A549 (cell line): Measurements from ENCODE around the gene KCNJ9. TPM values are rescaled to one million over a fixed set of nuclear protein-coding genes. Genes with fewer than 3 reads are reported as not detected.

Source experiments
- ATAC-seq, 2 experiments: fragments of 200-7000 bp in 1 of 2; fragments of >200 bp in 1 of 2; cut with Nextera tagmentation in 1 of 2; cut with Tn5 transposase in 1 of 2; 3 replicates each; pipeline versions ENCODE4 v1.8.0 to v1.9.1; 2018 to 2020; ENCODE audit warnings: mild to moderate bottlenecking in 1 of 2, moderate library complexity in 1 of 2
- CTCF ChIA-PET: fragments of 300-600 bp; sonication (Branson Sonifier 250); formaldehyde crosslinking; extraction: SDS; loops from one replicate; lab custom pipeline; 2021; ENCODE audit warnings: antibody characterized with exemption, inconsistent platforms; lab: Yijun Ruan, JAX
- POLR2A ChIA-PET: fragments of 350-600 bp; formaldehyde crosslinking; extraction: SDS; loops from one replicate; lab custom pipeline; 2021; ENCODE audit warnings: antibody characterized with exemption, inconsistent platforms; lab: Yijun Ruan, JAX
- DNase-seq, 2 experiments: peaks; one replicate each; pipeline versions ENCODE4 v3.0.0 to v3.0.0-alpha.2; 2011 to 2016; ENCODE audit warnings: low read depth in 1 of 2, low spot score in 1 of 2
- FAIRE-seq: peaks from 2 replicates; lab custom pipeline; 2011; peaks lifted over from hg19 to GRCh38; lab: Jason Lieb, UNC
- H3K27ac ChIP-seq, 2 experiments: fragments of >200 bp; sonication (Bioruptor Twin); formaldehyde crosslinking; 3 replicates each; pipeline ENCODE4 v1.5.1; 2016 to 2017
- H3K4me1 ChIP-seq: fragments of >200 bp; sonication (Bioruptor Twin); formaldehyde crosslinking; 3 replicates; pipeline ENCODE4 v1.6.1; 2016
- H3K4me2 ChIP-seq: fragments of >200 bp; sonication (Bioruptor Twin); formaldehyde crosslinking; 3 replicates; pipeline ENCODE4 v1.6.1; 2016
- H3K4me3 ChIP-seq: fragments of >200 bp; sonication (Bioruptor Twin); formaldehyde crosslinking; 3 replicates; pipeline ENCODE4 v1.5.1; 2016
- H3K9me3 ChIP-seq: fragments of >200 bp; sonication (Bioruptor Twin); formaldehyde crosslinking; 3 replicates; pipeline ENCODE4 v1.6.1; 2016
- CBX2 ChIP-seq: fragments of 200-600 bp; sonication (generic); IDR thresholded peaks from 2 replicates; pipeline ENCODE4 v1.6.1; 2016; ENCODE audit warnings: low read depth, mild to moderate bottlenecking, borderline replicate concordance
- CEBPB ChIP-seq, 2 experiments: fragments of >200 bp in 1 of 2; sonication (Bioruptor Twin) in 1 of 2; formaldehyde crosslinking in 1 of 2; IDR thresholded peaks; 2 replicates each; pipeline ENCODE4 v1.6.1; 2012 to 2016
- ELK1 ChIP-seq: fragments of 150-350 bp; IDR thresholded peaks from 2 replicates; pipeline ENCODE4 v1.6.1; 2014; ENCODE audit warnings: low read depth, mild to moderate bottlenecking, low read length
- FOXS1 ChIP-seq: fragments of 250-450 bp; sonication (Bioruptor Pico); IDR thresholded peaks from 2 replicates; pipeline ENCODE4 v1.5.0; 2020; ENCODE audit warnings: mild to moderate bottlenecking, moderate library complexity
- GATA3 ChIP-seq: IDR thresholded peaks from 2 replicates; pipeline ENCODE4 v1.6.1; 2012; ENCODE audit warnings: borderline replicate concordance
- HOXB5 ChIP-seq: fragments of 250-450 bp; sonication (Bioruptor Pico); IDR thresholded peaks from 2 replicates; pipeline ENCODE4 v1.5.0; 2020; ENCODE audit warnings: mild to moderate bottlenecking, moderate library complexity
- JUN ChIP-seq, 2 experiments: fragments of >200 bp; sonication (Bioruptor Twin); formaldehyde crosslinking; IDR thresholded peaks; 2 replicates in 1 of 2; 3 replicates in 1 of 2; pipeline ENCODE4 v1.6.1; 2016 to 2017
- KDM1A ChIP-seq: fragments of 200-600 bp; sonication (generic); IDR thresholded peaks from 2 replicates; pipeline ENCODE4 v1.6.1; 2016; ENCODE audit warnings: low read depth, mild to moderate bottlenecking
- MAZ ChIP-seq: fragments of 150-350 bp; IDR thresholded peaks from 2 replicates; pipeline ENCODE4 v1.6.1; 2014; ENCODE audit warnings: antibody characterized with exemption, low read depth, low read length, borderline replicate concordance
- NPAS2 ChIP-seq: fragments of 250-450 bp; sonication (Bioruptor Pico); IDR thresholded peaks from 2 replicates; pipeline ENCODE4 v1.8.0; 2022; ENCODE audit warnings: mild to moderate bottlenecking, moderate library complexity, borderline replicate concordance
- PHF8 ChIP-seq: fragments of 200-600 bp; sonication (generic); IDR thresholded peaks from 2 replicates; pipeline ENCODE4 v1.6.1; 2016; ENCODE audit warnings: low read depth, mild to moderate bottlenecking, antibody characterized with exemption, moderate library complexity, borderline replicate concordance
- POLR2A ChIP-seq: IDR thresholded peaks from 2 replicates; pipeline ENCODE4 v1.6.1; 2012; ENCODE audit warnings: mild to moderate bottlenecking, low read length
- RCOR1 ChIP-seq: fragments of 150-350 bp; IDR thresholded peaks from 2 replicates; pipeline ENCODE4 v1.6.1; 2014; ENCODE audit warnings: antibody characterized with exemption, low read length, low read depth
- RNF2 ChIP-seq: fragments of 200-600 bp; sonication (generic); IDR thresholded peaks from 2 replicates; pipeline ENCODE4 v1.6.1; 2016; ENCODE audit warnings: low read depth, mild to moderate bottlenecking, antibody characterized with exemption, moderate library complexity, borderline replicate concordance
- TFCP2L1 ChIP-seq: fragments of 250-450 bp; sonication (Bioruptor Pico); IDR thresholded peaks from 2 replicates; pipeline ENCODE4 v1.5.0; 2021; ENCODE audit warnings: mild to moderate bottlenecking
- TP53 ChIP-seq: fragments of 250-450 bp; sonication (Bioruptor Pico); IDR thresholded peaks from 2 replicates; pipeline ENCODE4 v1.5.0; 2021; ENCODE audit warnings: mild to moderate bottlenecking, moderate library complexity
- ZFP36 ChIP-seq: fragments of 450-650 bp; IDR thresholded peaks from 2 replicates; pipeline ENCODE4 v1.6.1; 2014; ENCODE audit warnings: borderline replicate concordance; ENCODE audit not compliant: partially characterized antibody
- ZSCAN20 ChIP-seq: fragments of 250-450 bp; sonication (Bioruptor Pico); IDR thresholded peaks from 2 replicates; pipeline ENCODE4 v1.8.0; 2022; ENCODE audit warnings: mild to moderate bottlenecking, moderate library complexity
- WGBS: methylation state at CpG from one replicate; pipeline ENCODE4 v1.1.6; 2017; ENCODE audit errors: missing lambda C conversion rate; 5-methylcytosine and 5-hydroxymethylcytosine counted together
- polyA plus RNA-seq, 4 experiments: library from polyadenylated mRNA; depleted of rRNA in 3 of 4; stranded (reverse); fragments of >200 nt; fragmentation: RNase III in 1 of 4; extraction: RNeasy Plus Mini Kit Qiagen cat#74134 plus additional on column Dnase treatment in 1 of 4; gene quantifications; 2 replicates in 3 of 4; 3 replicates in 1 of 4; pipeline ENCODE4 v1.2.3, GENCODE V29; 2011 to 2017
- TF ChIP-seq, protein P1 (sequence below): fragments of >200 bp; sonication (Bioruptor Twin); formaldehyde crosslinking; IDR thresholded peaks from 3 replicates; pipeline ENCODE4 v1.5.1; 2016
- TF ChIP-seq, protein P2 (sequence below): fragments of 450-650 bp; IDR thresholded peaks from 2 replicates; pipeline ENCODE4 v1.6.1; 2014; ENCODE audit warnings: antibody characterized with exemption
- TF ChIP-seq, protein P3 (sequence below): fragments of >200 bp; sonication (Bioruptor Twin); formaldehyde crosslinking; IDR thresholded peaks from 3 replicates; pipeline ENCODE4 v1.6.1; 2016

The KCNJ9 gene
- polyA plus RNA-seq, 2 of the 4 experiments (the other 2 are of a cell fraction), result not detected

DNA sequence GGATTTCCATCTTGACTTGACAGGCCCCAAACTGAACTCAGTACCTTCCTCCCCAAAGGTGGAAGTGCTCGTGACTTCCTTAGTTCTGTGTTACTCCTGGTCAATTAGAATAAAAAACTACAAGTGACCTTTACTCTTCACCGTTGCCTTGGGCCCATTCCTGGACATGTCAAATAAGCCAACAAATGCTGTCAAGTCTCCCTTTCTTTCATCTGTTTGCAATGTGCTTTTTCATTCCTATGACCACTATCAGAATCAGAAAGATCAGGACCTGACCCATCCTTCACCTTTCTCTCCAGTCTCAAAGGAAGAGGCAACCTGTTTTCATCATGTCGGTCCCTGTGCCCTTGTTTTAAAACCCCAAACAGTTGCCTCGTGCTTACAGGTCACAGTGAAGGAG, 6.5 kb upstream of the KCNJ9 start:
- POLR2A ChIA-PET, result no interaction called here
- Histone ChIP-seq H3K4me2 (no peak overlapping the region), H3K4me1 (no peaks in the 10 kb centered on the region), H3K4me3 (no peak overlapping the region), H3K27ac (no peak overlapping the region), H3K9me3 (no peaks in the 10 kb centered on the region)
- ATAC-seq (no peak), DNase-seq (no peak), FAIRE-seq (no peak)
- CTCF ChIA-PET, result interaction anchor here (1.3 to 30.0 kb wide), 3 partner anchors 9 to 177 kb away, joined by 5 to 409 read pairs (median 258); partner anchors contain the start of gene KCNJ9
- TF ChIP-seq RNF2, result no peak
- TF ChIP-seq, protein P1, sequence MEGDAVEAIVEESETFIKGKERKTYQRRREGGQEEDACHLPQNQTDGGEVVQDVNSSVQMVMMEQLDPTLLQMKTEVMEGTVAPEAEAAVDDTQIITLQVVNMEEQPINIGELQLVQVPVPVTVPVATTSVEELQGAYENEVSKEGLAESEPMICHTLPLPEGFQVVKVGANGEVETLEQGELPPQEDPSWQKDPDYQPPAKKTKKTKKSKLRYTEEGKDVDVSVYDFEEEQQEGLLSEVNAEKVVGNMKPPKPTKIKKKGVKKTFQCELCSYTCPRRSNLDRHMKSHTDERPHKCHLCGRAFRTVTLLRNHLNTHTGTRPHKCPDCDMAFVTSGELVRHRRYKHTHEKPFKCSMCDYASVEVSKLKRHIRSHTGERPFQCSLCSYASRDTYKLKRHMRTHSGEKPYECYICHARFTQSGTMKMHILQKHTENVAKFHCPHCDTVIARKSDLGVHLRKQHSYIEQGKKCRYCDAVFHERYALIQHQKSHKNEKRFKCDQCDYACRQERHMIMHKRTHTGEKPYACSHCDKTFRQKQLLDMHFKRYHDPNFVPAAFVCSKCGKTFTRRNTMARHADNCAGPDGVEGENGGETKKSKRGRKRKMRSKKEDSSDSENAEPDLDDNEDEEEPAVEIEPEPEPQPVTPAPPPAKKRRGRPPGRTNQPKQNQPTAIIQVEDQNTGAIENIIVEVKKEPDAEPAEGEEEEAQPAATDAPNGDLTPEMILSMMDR, result no peak
- no peak for TF ChIP-seq NPAS2 (CRISPR knock-in tag)
- no peak for TF ChIP-seq MAZ
- no peak for TF ChIP-seq ZSCAN20 (CRISPR knock-in tag)
- TF ChIP-seq ELK1, result no peak
- 22% methylated on average over 4 of the region's 4 CpGs for WGBS

- no peaks in the 10 kb centered on the region for H3K4me1 ChIP-seq
- 47% methylated on average over 2 of the region's 2 CpGs for WGBS
- DNase-seq (no peak), ATAC-seq (no peak), FAIRE-seq (no peak)
- H3K4me3 ChIP-seq, result no peak overlapping the region
- ChIA-PET POLR2A (no interaction called here), CTCF (interaction anchor here (1.3 to 30.0 kb wide), 6 partner anchors 8 to 302 kb away, joined by 3 to 409 read pairs (median 134); partner anchors contain the start of genes KCNJ10 and KCNJ9)
- no peaks in the 10 kb centered on the region for H3K9me3 ChIP-seq
- no peak overlapping the region for H3K4me2 ChIP-seq
- TF ChIP-seq TFCP2L1 (CRISPR knock-in tag), result no peak
- TF ChIP-seq, protein P2, sequence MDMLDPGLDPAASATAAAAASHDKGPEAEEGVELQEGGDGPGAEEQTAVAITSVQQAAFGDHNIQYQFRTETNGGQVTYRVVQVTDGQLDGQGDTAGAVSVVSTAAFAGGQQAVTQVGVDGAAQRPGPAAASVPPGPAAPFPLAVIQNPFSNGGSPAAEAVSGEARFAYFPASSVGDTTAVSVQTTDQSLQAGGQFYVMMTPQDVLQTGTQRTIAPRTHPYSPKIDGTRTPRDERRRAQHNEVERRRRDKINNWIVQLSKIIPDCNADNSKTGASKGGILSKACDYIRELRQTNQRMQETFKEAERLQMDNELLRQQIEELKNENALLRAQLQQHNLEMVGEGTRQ, result no peak
- no peak for TF ChIP-seq HOXB5 (CRISPR knock-in tag)
- TF ChIP-seq KDM1A, result no peak
- no peak for TF ChIP-seq JUN (IDR thresholded peaks at IDR 0.05)
- no peak for TF ChIP-seq CEBPB (IDR thresholded peaks at IDR 0.05)
- TF ChIP-seq POLR2A, result no peak
- TF ChIP-seq GATA3, result no peak
- H3K27ac ChIP-seq, result no peak overlapping the region
Observed at GRCh38 chr1:160075836-160076235, 5.5 kb upstream of the KCNJ9 start.

- WGBS, result 34% methylated on average over 3 of the region's 3 CpGs
- CTCF ChIA-PET, result interaction anchor here (1.3 to 30.0 kb wide), 7 partner anchors 7 to 301 kb away, joined by 3 to 409 read pairs (median 11); partner anchors contain the start of genes KCNJ10 and KCNJ9
- POLR2A ChIA-PET, result no interaction called here
- TF ChIP-seq FOXS1 (no peak), PHF8 (no peak), CBX2 (no peak), TP53 (CRISPR knock-in tag) (no peak), RCOR1 (no peak), HOXB5 (CRISPR knock-in tag) (no peak), ZFP36 (no peak), ELK1 (no peak)
- TF ChIP-seq, protein P2, result no peak
- TF ChIP-seq, protein P1, result no peak
- TF ChIP-seq, protein P3, sequence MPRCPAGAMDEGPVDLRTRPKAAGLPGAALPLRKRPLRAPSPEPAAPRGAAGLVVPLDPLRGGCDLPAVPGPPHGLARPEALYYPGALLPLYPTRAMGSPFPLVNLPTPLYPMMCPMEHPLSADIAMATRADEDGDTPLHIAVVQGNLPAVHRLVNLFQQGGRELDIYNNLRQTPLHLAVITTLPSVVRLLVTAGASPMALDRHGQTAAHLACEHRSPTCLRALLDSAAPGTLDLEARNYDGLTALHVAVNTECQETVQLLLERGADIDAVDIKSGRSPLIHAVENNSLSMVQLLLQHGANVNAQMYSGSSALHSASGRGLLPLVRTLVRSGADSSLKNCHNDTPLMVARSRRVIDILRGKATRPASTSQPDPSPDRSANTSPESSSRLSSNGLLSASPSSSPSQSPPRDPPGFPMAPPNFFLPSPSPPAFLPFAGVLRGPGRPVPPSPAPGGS, result no peak
- DNase-seq, result no peak
- no peaks in the 10 kb centered on the region for H3K4me1 ChIP-seq
- no peak overlapping the region for H3K4me2 ChIP-seq
- no peak overlapping the region for H3K4me3 ChIP-seq
- no peaks in the 10 kb centered on the region for H3K9me3 ChIP-seq
- H3K27ac ChIP-seq, result no peak overlapping the region
- no peak for ATAC-seq
- no peak for FAIRE-seq
Observed at GRCh38 chr1:160076295-160076694, 5.0 kb upstream of the KCNJ9 start.
